Liver (tissue), 9 donors: Measurements from ENCODE around the gene EPHA6. TPM values are rescaled to one million over a fixed set of nuclear protein-coding genes. Genes with fewer than 3 reads are reported as not detected.

Source experiments
- DNase-seq: peaks from one replicate; pipeline ENCODE4 v3.0.0-alpha.2; 2017; ENCODE audit warnings: low spot score
- H3K27ac ChIP-seq, 2 donors: one replicate each; pipeline ENCODE4 v1.7.0; 2013; ENCODE audit warnings: inconsistent platforms in 2 of 2, low read length in 2 of 2, control low read depth in 1 of 2, low read depth in 1 of 2, mild to moderate bottlenecking in 1 of 2
- H3K27me3 ChIP-seq, 4 donors: one replicate each; pipeline versions ENCODE4 v1.6.1 to v1.7.0; 2013; ENCODE audit warnings: low read length in 3 of 4, inconsistent platforms in 1 of 4, mild to moderate bottlenecking in 1 of 4, moderate library complexity in 1 of 4; ENCODE audit not compliant: control insufficient read depth in 4 of 4, insufficient read depth in 4 of 4
- H3K36me3 ChIP-seq, 4 donors: one replicate each; pipeline versions ENCODE4 v1.6.1 to v1.7.0; 2013; ENCODE audit warnings: low read length in 3 of 4, mild to moderate bottlenecking in 3 of 4, low read depth in 1 of 4, moderate library complexity in 1 of 4; ENCODE audit not compliant: control insufficient read depth in 4 of 4, insufficient read depth in 3 of 4
- H3K4me1 ChIP-seq, 4 donors: one replicate each; pipeline versions ENCODE4 v1.6.1 to v1.7.0; 2013; ENCODE audit warnings: low read length in 3 of 4, mild to moderate bottlenecking in 3 of 4, moderate library complexity in 1 of 4; ENCODE audit not compliant: control insufficient read depth in 4 of 4, insufficient read depth in 4 of 4
- H3K4me3 ChIP-seq, 3 donors: one replicate each; pipeline versions ENCODE4 v1.6.1 to v1.7.0; 2013; ENCODE audit warnings: low read length in 3 of 3, control low read depth in 1 of 3, low read depth in 1 of 3, mild to moderate bottlenecking in 1 of 3
- H3K9ac ChIP-seq, 2 donors: one replicate each; pipeline ENCODE4 v1.7.0; 2013; ENCODE audit warnings: low read length in 2 of 2, mild to moderate bottlenecking in 2 of 2, moderate library complexity in 2 of 2, control low read depth in 1 of 2, low read depth in 1 of 2
- H3K9me3 ChIP-seq, 4 donors: one replicate each; pipeline versions ENCODE4 v1.6.1 to v1.7.0; 2013; ENCODE audit warnings: low read length in 3 of 4; ENCODE audit not compliant: control insufficient read depth in 4 of 4
- EGR1 ChIP-seq, 2 donors: IDR thresholded peaks; 2 replicates each; pipeline ENCODE4 v1.6.1; 2016 to 2018; ENCODE audit warnings: antibody characterized with exemption in 2 of 2, low read depth in 2 of 2
- GABPA ChIP-seq, 2 donors: IDR thresholded peaks in 1 of 2; conservative IDR thresholded peaks in 1 of 2; 2 replicates each; pipeline ENCODE4 v1.6.1; 2016; ENCODE audit warnings: antibody characterized with exemption in 2 of 2, mild to moderate bottlenecking in 1 of 2, moderate library complexity in 1 of 2
- HNF4A ChIP-seq, 2 donors: conservative IDR thresholded peaks; 2 replicates each; pipeline ENCODE4 v1.6.1; 2016; ENCODE audit warnings: antibody characterized with exemption in 2 of 2, mild to moderate bottlenecking in 2 of 2
- JUND ChIP-seq, 2 donors: IDR thresholded peaks; 2 replicates each; pipeline ENCODE4 v1.6.1; 2016; ENCODE audit warnings: antibody characterized with exemption in 2 of 2
- NR2F2 ChIP-seq: IDR thresholded peaks from 2 replicates; pipeline ENCODE4 v1.6.1; 2016; ENCODE audit warnings: antibody characterized with exemption
- RAD21 ChIP-seq, 2 donors: IDR thresholded peaks; 2 replicates each; pipeline ENCODE4 v1.6.1; 2016; ENCODE audit warnings: antibody characterized with exemption in 2 of 2, mild to moderate bottlenecking in 2 of 2
- SP1 ChIP-seq: IDR thresholded peaks from 2 replicates; pipeline ENCODE4 v1.6.1; 2018; ENCODE audit warnings: antibody characterized with exemption, mild to moderate bottlenecking
- TAF1 ChIP-seq: conservative IDR thresholded peaks from 2 replicates; pipeline ENCODE4 v1.6.1; 2016; ENCODE audit warnings: antibody characterized with exemption, mild to moderate bottlenecking
- WGBS: extraction: QIAGEN DNeasy Blood & Tissue Kit; methylation state at CpG from one replicate; pipeline ENCODE4 v1.1.7; 2013; 5-methylcytosine and 5-hydroxymethylcytosine counted together
- polyA plus RNA-seq, 2 donors: library from polyadenylated mRNA; stranded (reverse) in 1 of 2; unstranded in 1 of 2; fragments of 200-250 nt in 1 of 2; fragments of >200 nt in 1 of 2; fragmentation: Nextera tagmentation in 1 of 2; extraction: Ambion mirVana in 1 of 2; gene quantifications; one replicate each; pipeline versions ENCODE4 v1.2.1 to v1.2.3, GENCODE V29; 2013 to 2015
- total RNA-seq, 2 donors: library from RNA; depleted of rRNA; stranded (reverse); fragments of >200 nt; gene quantifications; one replicate each; pipeline ENCODE4 v1.2.3, GENCODE V29; 2014
- TF ChIP-seq, protein P1 (sequence below): IDR thresholded peaks from 2 replicates; pipeline ENCODE4 v1.6.1; 2016; ENCODE audit warnings: antibody characterized with exemption, mild to moderate bottlenecking
- TF ChIP-seq, protein P2 (sequence below): IDR thresholded peaks from 2 replicates; pipeline ENCODE4 v1.6.1; 2016; ENCODE audit warnings: antibody characterized with exemption
- donor health status: healthy.
- donor health status: healthy.
- donor health status: healthy.
- donor health status: healthy.
- donor health status: healthy.

The EPHA6 gene
- total and polyA plus RNA-seq, 4 donors, result 0.05 to 0.17 (median 0.05) TPM; not detected in 1

DNA sequence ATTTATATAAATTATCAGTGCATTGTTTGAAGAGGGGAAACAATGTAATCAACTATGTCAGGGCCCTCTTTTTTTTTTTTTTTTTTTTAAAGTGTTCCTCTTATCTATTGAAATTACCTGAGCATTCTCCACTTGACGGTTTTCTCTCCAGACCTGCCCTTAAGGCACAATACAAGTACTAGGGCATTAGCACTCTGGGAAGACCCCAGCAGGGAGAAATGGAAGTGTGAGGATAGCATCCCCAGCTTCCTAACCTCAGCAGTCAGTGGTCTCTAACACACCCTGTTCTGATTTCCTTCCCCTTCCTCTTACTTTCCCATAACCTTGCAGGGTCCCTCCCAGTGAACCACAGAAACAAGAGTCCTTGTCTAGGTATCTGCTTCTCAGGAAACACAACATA is 491.8 kb downstream of the EPHA6 start:
- TF ChIP-seq JUND (IDR thresholded peaks at IDR 0.05), result no peak
- TF ChIP-seq SP1, result no peak
- no peak for TF ChIP-seq HNF4A (conservative IDR thresholded peaks at IDR 0.05)
- TF ChIP-seq, protein P1, sequence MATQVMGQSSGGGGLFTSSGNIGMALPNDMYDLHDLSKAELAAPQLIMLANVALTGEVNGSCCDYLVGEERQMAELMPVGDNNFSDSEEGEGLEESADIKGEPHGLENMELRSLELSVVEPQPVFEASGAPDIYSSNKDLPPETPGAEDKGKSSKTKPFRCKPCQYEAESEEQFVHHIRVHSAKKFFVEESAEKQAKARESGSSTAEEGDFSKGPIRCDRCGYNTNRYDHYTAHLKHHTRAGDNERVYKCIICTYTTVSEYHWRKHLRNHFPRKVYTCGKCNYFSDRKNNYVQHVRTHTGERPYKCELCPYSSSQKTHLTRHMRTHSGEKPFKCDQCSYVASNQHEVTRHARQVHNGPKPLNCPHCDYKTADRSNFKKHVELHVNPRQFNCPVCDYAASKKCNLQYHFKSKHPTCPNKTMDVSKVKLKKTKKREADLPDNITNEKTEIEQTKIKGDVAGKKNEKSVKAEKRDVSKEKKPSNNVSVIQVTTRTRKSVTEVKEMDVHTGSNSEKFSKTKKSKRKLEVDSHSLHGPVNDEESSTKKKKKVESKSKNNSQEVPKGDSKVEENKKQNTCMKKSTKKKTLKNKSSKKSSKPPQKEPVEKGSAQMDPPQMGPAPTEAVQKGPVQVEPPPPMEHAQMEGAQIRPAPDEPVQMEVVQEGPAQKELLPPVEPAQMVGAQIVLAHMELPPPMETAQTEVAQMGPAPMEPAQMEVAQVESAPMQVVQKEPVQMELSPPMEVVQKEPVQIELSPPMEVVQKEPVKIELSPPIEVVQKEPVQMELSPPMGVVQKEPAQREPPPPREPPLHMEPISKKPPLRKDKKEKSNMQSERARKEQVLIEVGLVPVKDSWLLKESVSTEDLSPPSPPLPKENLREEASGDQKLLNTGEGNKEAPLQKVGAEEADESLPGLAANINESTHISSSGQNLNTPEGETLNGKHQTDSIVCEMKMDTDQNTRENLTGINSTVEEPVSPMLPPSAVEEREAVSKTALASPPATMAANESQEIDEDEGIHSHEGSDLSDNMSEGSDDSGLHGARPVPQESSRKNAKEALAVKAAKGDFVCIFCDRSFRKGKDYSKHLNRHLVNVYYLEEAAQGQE, result no peak
- TF ChIP-seq, protein P2, sequence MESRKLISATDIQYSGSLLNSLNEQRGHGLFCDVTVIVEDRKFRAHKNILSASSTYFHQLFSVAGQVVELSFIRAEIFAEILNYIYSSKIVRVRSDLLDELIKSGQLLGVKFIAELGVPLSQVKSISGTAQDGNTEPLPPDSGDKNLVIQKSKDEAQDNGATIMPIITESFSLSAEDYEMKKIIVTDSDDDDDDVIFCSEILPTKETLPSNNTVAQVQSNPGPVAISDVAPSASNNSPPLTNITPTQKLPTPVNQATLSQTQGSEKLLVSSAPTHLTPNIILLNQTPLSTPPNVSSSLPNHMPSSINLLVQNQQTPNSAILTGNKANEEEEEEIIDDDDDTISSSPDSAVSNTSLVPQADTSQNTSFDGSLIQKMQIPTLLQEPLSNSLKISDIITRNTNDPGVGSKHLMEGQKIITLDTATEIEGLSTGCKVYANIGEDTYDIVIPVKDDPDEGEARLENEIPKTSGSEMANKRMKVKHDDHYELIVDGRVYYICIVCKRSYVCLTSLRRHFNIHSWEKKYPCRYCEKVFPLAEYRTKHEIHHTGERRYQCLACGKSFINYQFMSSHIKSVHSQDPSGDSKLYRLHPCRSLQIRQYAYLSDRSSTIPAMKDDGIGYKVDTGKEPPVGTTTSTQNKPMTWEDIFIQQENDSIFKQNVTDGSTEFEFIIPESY, result no peak
- no peak for TF ChIP-seq RAD21 (IDR thresholded peaks at IDR 0.05)
- TF ChIP-seq TAF1, result no peak
- no peak for TF ChIP-seq NR2F2

DNA sequence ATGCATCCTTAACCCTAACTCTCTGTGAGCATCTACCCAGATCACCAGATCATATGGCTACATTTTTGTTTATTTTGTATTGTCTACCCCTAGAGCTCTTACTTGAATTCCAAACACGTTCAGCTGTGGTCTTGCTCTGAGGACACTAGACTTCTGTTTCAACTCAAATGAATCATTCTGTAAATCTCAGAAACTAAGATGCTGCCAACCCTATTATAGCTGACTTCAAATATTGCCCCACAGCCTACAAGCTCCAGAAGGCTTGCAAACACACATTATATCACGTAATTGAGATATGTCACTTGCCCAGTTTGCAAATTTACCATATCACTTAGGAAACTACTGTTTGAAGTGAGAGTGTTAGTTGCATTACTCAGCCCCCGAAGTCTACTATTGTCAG is 524.0 kb downstream of the EPHA6 start:
- Histone ChIP-seq H3K27ac (no peak overlapping the region), H3K36me3 (no peaks in the 10 kb centered on the region), H3K27me3 (no peaks in the 10 kb centered on the region), H3K4me3 (no peak overlapping the region), H3K9me3 (peaks cover 0 to 6% (median 0%) of the 10 kb centered on the region in 4 donors), H3K4me1 (no peaks in the 10 kb centered on the region), H3K9ac (no peak overlapping the region)
- 57% methylated on average over 3 of the region's 3 CpGs for WGBS
- DNase-seq, result no peak
- TF ChIP-seq TAF1, result no peak
- no peak for TF ChIP-seq NR2F2
- TF ChIP-seq, protein P2, result no peak
- TF ChIP-seq, protein P1, result no peak
- TF ChIP-seq EGR1 (IDR thresholded peaks at IDR 0.05; ENCODE audit: low read depth in 2 of 2), result no peak
- TF ChIP-seq GABPA (IDR thresholded peaks at IDR 0.05 in 1 of 2, conservative IDR thresholded peaks at IDR 0.05 in 1 of 2), result no peak

More for the DNA sequence above, 491.8 kb downstream of the EPHA6 start:
- Histone ChIP-seq H3K9ac (no peak overlapping the region), H3K36me3 (no peaks in the 10 kb centered on the region), H3K27me3 (no peaks in the 10 kb centered on the region), H3K4me1 (no peaks in the 10 kb centered on the region), H3K27ac (no peak overlapping the region), H3K9me3 (no peaks in the 10 kb centered on the region), H3K4me3 (no peak overlapping the region)
- 42% methylated on average over 1 of the region's 1 CpG for WGBS
- DNase-seq, result no peak
